Chondrocyte (in vitro differentiated cells): ENCODE measurements around the gene GSTK1. TPM values are rescaled to one million over a fixed set of nuclear protein-coding genes. Genes with fewer than 3 reads are reported as not detected.

Experiments
- DNase-seq: peaks from one replicate; pipeline ENCODE4 v3.0.0; 2021; ENCODE audit warnings: mixed read lengths, low spot score
- H3K27ac Mint-ChIP-seq: one replicate; pipeline ENCODE4 v1.8.0; 2021; ENCODE audit warnings: mild to moderate bottlenecking, moderate library complexity, mixed read lengths; ENCODE audit not compliant: unreplicated experiment
- H3K27me3 Mint-ChIP-seq: 2 replicates; pipeline ENCODE4 v1.8.0; 2021; ENCODE audit warnings: low read depth, mixed read lengths
- H3K36me3 Mint-ChIP-seq: 2 replicates; pipeline ENCODE4 v1.8.0; 2021; ENCODE audit warnings: low read depth, mixed read lengths
- H3K4me1 Mint-ChIP-seq: 2 replicates; pipeline ENCODE4 v1.8.0; 2021; ENCODE audit warnings: low read depth, mild to moderate bottlenecking, mixed read lengths
- H3K4me3 Mint-ChIP-seq: one replicate; pipeline ENCODE4 v1.8.0; 2021; ENCODE audit warnings: mild to moderate bottlenecking, moderate library complexity, mixed read lengths; ENCODE audit not compliant: unreplicated experiment
- H3K9me3 Mint-ChIP-seq: 2 replicates; pipeline ENCODE4 v1.8.0; 2021; ENCODE audit warnings: low read depth, mixed read lengths
- CTCF ChIP-seq: fragments of 200-600 bp; sonication (generic); IDR thresholded peaks from 2 replicates; pipeline ENCODE4 v1.5.0; 2021; ENCODE audit warnings: antibody characterized with exemption, mild to moderate bottlenecking, moderate library complexity
- total RNA-seq: library from RNA; stranded (reverse); gene quantifications from 3 replicates; pipeline ENCODE4 v1.2.1, GENCODE V29; 2021

GSTK1 gene
- total RNA-seq, 1 donor from 2014 or later = 70.1 TPM

- DNase-seq = no peak
- Mint-ChIP-seq H3K27me3 (peaks cover 18% of the 10 kb centered on the region), H3K27ac (no peak overlapping the region), H3K4me3 (no peak overlapping the region), H3K4me1 (peaks cover 22% of the 10 kb centered on the region), H3K9me3 (no peaks in the 10 kb centered on the region), H3K36me3 (peaks cover 2% of the 10 kb centered on the region)
- TF ChIP-seq CTCF = no peak
These were observed 38.2 kb upstream of the GSTK1 start for GRCh38 chr7:143225047-143225446.

GRCh38 chr7:143227806-143228205 lies 35.4 kb upstream of the GSTK1 start:
- no peak overlapping the region for H3K27ac Mint-ChIP-seq
- peaks cover 2% of the 10 kb centered on the region for H3K36me3 Mint-ChIP-seq
- peaks cover under 1% of the 10 kb centered on the region for H3K9me3 Mint-ChIP-seq
- H3K4me1 Mint-ChIP-seq = peaks cover 22% of the 10 kb centered on the region
- H3K4me3 Mint-ChIP-seq = no peak overlapping the region
- H3K27me3 Mint-ChIP-seq = peaks cover 14% of the 10 kb centered on the region
- TF ChIP-seq CTCF = no peak
- no peak for DNase-seq

- peaks cover 22% of the 10 kb centered on the region for H3K4me1 Mint-ChIP-seq
- DNase-seq = no peak
- no peaks in the 10 kb centered on the region for H3K27me3 Mint-ChIP-seq
- TF ChIP-seq CTCF = no peak
- peaks cover 5% of the 10 kb centered on the region for H3K9me3 Mint-ChIP-seq
- peak overlapping the region; percentile 1 for H3K27ac Mint-ChIP-seq
- peaks cover 2% of the 10 kb centered on the region for H3K36me3 Mint-ChIP-seq
- H3K4me3 Mint-ChIP-seq = no peak overlapping the region
These were observed 34.0 kb upstream of the GSTK1 start for GRCh38 chr7:143229054-143229790.

GRCh38 chr7:143230602-143231457 lies 32.4 kb upstream of the GSTK1 start:
- no peak for TF ChIP-seq CTCF
- no peak for DNase-seq
- no peak overlapping the region for H3K27ac Mint-ChIP-seq
- peaks cover 2% of the 10 kb centered on the region for H3K36me3 Mint-ChIP-seq
- H3K4me1 Mint-ChIP-seq = peaks cover 19% of the 10 kb centered on the region
- peaks cover 12% of the 10 kb centered on the region for H3K9me3 Mint-ChIP-seq
- H3K27me3 Mint-ChIP-seq = no peaks in the 10 kb centered on the region
- H3K4me3 Mint-ChIP-seq = no peak overlapping the region

- Mint-ChIP-seq H3K27ac (no peak overlapping the region), H3K27me3 (no peaks in the 10 kb centered on the region), H3K9me3 (peaks cover 28% of the 10 kb centered on the region), H3K4me1 (peaks cover 7% of the 10 kb centered on the region), H3K36me3 (peaks cover 9% of the 10 kb centered on the region), H3K4me3 (no peak overlapping the region)
- DNase-seq = no peak
- no peak for TF ChIP-seq CTCF
These were observed 29.3 kb upstream of the GSTK1 start for GRCh38 chr7:143233816-143234532.
